Gastrocnemius medialis (tissue), 4 donors: ENCODE measurements around the gene IL12RB1. TPM values are rescaled to one million over a fixed set of nuclear protein-coding genes. Genes with fewer than 3 reads are reported as not detected.

Experiments
- ATAC-seq, 2 donors: fragments of 150-250 bp; one replicate each; pipeline ENCODE4 v1.9.1; 2016
- DNase-seq, 2 donors: peaks; one replicate each; pipeline ENCODE4 v3.0.0-alpha.2; 2019
- H3K27ac ChIP-seq, 4 donors: fragments of 200-600 bp; sonication (generic); 1 replicate in 1 of 4; 2 replicates in 3 of 4; pipeline ENCODE4 v1.5.1; 2016 to 2018; ENCODE audit warnings: mild to moderate bottlenecking in 2 of 4, moderate library complexity in 1 of 4
- H3K27me3 ChIP-seq, 3 donors: fragments of 200-600 bp; sonication (generic) in 2 of 3; 1 replicate in 1 of 3; 2 replicates in 2 of 3; pipeline versions ENCODE4 v1.5.1 to v1.6.0; 2016 to 2019; ENCODE audit warnings: mild to moderate bottlenecking in 1 of 3, moderate library complexity in 1 of 3
- H3K36me3 ChIP-seq, 2 donors: fragments of 200-600 bp; sonication (generic) in 1 of 2; one replicate each; pipeline ENCODE4 v1.5.1; 2017 to 2018
- H3K4me1 ChIP-seq, 2 donors: fragments of 200-600 bp; sonication (generic) in 1 of 2; one replicate each; pipeline ENCODE4 v1.5.1; 2016 to 2017; ENCODE audit warnings: mild to moderate bottlenecking in 2 of 2
- H3K4me3 ChIP-seq, 4 donors: fragments of 200-600 bp; sonication (generic) in 3 of 4; 1 replicate in 1 of 4; 2 replicates in 3 of 4; pipeline ENCODE4 v1.5.1; 2016 to 2019; ENCODE audit warnings: mild to moderate bottlenecking in 2 of 4
- H3K9me3 ChIP-seq, 3 donors: fragments of 200-600 bp; sonication (generic) in 2 of 3; 1 replicate in 1 of 3; 2 replicates in 2 of 3; pipeline ENCODE4 v1.5.1; 2016 to 2019
- POLR2A ChIP-seq, 2 donors: fragments of 450-650 bp; IDR thresholded peaks; one replicate each; pipeline ENCODE4 v1.6.1; 2017; ENCODE audit warnings: antibody characterized with exemption in 2 of 2, mild to moderate bottlenecking in 2 of 2, moderate library complexity in 2 of 2
- in situ Hi-C, 4 donors: fragments of 200-750 bp; cut with MboI; loops; one replicate each; pipeline versions ENCODE4 v1.15.0 to v1.8.0; 2017; ENCODE audit warnings: low sequenced_read_pairs in 4 of 4
- intact Hi-C: fragments of 100-400 bp; cut with DNase I; formaldehyde crosslinking; loops from one replicate; pipeline ENCODE4 v1.15.1; 2023; ENCODE audit warnings: low total_unique reads
- total RNA-seq, 4 donors: library from RNA; depleted of rRNA; stranded (reverse); fragments of >200 nt; gene quantifications; one replicate each; pipeline versions ENCODE4 v1.1.0 to v1.2.3, GENCODE V29; 2016
- TF ChIP-seq, protein P1 (sequence below), 5 experiments: fragments of 450-650 bp in 3 of 5; fragments of 200-600 bp in 2 of 5; sonication (generic) in 2 of 5; IDR thresholded peaks in 4 of 5; conservative IDR thresholded peaks in 1 of 5; 1 replicate in 4 of 5; 2 replicates in 1 of 5; pipeline ENCODE4 v1.5.1; 2016 to 2019; ENCODE audit warnings: antibody characterized with exemption in 5 of 5, mild to moderate bottlenecking in 3 of 5, moderate library complexity in 3 of 5

Gene IL12RB1
- total RNA-seq, 4 donors from 2014 or later, result 0.16 to 0.20 TPM; not detected in 2

DNA sequence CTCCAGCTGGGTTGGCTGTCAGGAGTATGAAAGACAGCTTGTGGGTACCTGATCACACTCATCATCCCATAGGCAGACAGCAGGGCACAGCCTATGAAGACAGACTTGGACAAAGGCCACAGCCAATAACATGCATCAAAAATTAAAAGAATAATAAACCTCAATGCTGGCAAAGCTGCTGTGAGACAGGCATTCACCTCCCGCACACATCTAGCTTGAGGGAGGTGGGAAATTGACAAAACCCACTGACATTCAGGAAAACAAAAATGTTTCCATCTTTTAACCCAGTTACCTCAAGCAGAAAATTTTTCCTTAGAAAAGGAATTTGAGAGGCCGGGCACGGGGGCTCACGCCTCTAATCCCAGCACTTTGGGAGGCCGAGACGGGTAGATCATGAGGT is 14.4 kb downstream of the IL12RB1 start:
- TF ChIP-seq, protein P1, sequence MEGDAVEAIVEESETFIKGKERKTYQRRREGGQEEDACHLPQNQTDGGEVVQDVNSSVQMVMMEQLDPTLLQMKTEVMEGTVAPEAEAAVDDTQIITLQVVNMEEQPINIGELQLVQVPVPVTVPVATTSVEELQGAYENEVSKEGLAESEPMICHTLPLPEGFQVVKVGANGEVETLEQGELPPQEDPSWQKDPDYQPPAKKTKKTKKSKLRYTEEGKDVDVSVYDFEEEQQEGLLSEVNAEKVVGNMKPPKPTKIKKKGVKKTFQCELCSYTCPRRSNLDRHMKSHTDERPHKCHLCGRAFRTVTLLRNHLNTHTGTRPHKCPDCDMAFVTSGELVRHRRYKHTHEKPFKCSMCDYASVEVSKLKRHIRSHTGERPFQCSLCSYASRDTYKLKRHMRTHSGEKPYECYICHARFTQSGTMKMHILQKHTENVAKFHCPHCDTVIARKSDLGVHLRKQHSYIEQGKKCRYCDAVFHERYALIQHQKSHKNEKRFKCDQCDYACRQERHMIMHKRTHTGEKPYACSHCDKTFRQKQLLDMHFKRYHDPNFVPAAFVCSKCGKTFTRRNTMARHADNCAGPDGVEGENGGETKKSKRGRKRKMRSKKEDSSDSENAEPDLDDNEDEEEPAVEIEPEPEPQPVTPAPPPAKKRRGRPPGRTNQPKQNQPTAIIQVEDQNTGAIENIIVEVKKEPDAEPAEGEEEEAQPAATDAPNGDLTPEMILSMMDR (IDR thresholded peaks at IDR 0.05 in 4 of 5, conservative IDR thresholded peaks at IDR 0.05 in 1 of 5), result no peak
- no peak for TF ChIP-seq POLR2A (IDR thresholded peaks at IDR 0.05)
- H3K4me3 ChIP-seq, result no peak overlapping the region
- H3K4me1 ChIP-seq, result no peaks in the 10 kb centered on the region
- no peaks in the 10 kb centered on the region for H3K9me3 ChIP-seq
- no peak overlapping the region for H3K27ac ChIP-seq
- H3K27me3 ChIP-seq, result peaks cover 3 to 10% (median 5%) of the 10 kb centered on the region in 3 donors
- ATAC-seq (no peak), DNase-seq (no peak)
- no peaks in the 10 kb centered on the region for H3K36me3 ChIP-seq
- in situ Hi-C loops, result loop anchor here in 2 of 4 donors (25.0 kb wide), 1 partner anchor 135 kb away; the partner anchor contains the start of gene CCDC124 (in 2 of the 2)
- intact Hi-C loops, result no loop called here

DNA sequence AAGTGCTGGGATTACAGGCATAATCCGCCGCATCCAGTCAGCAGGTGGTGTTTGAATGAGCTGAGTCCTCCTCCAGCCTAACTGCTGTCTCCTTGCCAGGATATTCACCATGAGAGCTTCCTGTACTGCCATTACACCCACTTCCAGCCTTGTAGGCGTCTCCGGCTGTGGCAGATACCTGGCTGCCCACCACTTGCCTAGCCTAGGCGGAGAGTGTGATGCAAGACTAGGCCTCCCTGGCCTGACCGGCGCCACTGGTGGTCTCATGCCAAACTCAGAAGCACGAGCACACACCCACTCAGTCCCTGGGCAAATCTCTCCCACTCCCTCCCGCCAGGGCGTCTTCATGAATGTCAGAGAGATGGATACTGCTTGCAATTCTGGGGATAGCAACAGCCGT is 16.6 kb downstream of the IL12RB1 start:
- Histone ChIP-seq H3K4me1 (no peaks in the 10 kb centered on the region), H3K27me3 (peaks cover 3 to 10% (median 5%) of the 10 kb centered on the region in 3 donors), H3K4me3 (no peak overlapping the region), H3K27ac (no peak overlapping the region), H3K9me3 (no peaks in the 10 kb centered on the region), H3K36me3 (no peaks in the 10 kb centered on the region)
- no peak for DNase-seq
- no peak for TF ChIP-seq POLR2A (IDR thresholded peaks at IDR 0.05)
- intact Hi-C loops, result no loop called here
- in situ Hi-C loops, result loop anchor here in 2 of 4 donors (25.0 kb wide), 1 partner anchor 133 kb away; the partner anchor contains the start of gene CCDC124 (in 2 of the 2)
- no peak for ATAC-seq

DNA sequence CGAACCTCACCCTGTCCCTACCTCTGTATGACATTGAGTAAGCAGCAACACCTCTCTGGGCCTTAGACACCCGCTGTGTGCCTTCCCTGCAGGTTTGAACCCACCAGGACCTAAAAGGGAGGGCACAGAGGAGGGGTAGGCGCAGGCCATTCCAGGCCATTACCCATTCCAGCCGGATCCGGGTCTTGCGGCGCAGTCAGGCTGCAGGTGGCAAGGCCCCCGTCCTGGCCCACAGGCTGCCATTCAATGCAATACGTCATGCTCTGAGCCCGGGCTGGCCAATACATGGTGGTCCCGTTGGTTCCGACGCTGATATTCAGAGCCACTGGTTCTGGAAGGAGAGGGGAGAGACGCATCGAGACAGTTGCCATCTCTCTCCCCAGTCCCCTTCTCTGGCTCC is 17.4 kb downstream of the IL12RB1 start:
- Histone ChIP-seq H3K27me3 (peaks cover 3 to 10% (median 5%) of the 10 kb centered on the region in 3 donors), H3K27ac (no peak overlapping the region), H3K9me3 (no peaks in the 10 kb centered on the region), H3K4me3 (no peak overlapping the region), H3K36me3 (no peaks in the 10 kb centered on the region), H3K4me1 (no peaks in the 10 kb centered on the region)
- TF ChIP-seq, protein P1 (IDR thresholded peaks at IDR 0.05 in 4 of 5, conservative IDR thresholded peaks at IDR 0.05 in 1 of 5), result no peak
- no peak for TF ChIP-seq POLR2A (IDR thresholded peaks at IDR 0.05)
- DNase-seq, result no peak
- intact Hi-C loops (no loop called here), in situ Hi-C loops (loop anchor here in 3 of 4 donors (5.0 to 25.0 kb wide), 2 partner anchors 132 kb away; partner anchors contain the start of gene CCDC124 (in 2 of the 3))
- ATAC-seq, result no peak

DNA sequence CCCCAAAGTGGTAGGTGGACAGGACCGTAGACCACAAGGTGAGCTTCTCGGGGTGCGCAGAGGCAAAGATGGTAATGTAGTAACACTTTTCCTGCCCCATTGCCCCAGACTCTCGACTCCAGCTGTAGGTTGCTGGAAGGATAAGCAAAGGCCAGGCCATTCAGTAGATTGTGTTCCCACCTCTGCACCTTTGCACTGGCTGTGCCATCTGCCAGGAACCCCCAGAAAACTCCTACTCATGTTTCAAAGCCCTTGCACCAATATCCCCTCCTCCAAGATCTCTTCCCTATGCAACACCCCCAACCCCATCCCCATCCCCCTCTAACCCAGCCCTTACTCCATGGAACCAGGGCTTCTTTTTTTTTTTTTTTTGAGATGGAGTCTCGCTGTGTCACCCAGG is 18.3 kb downstream of the IL12RB1 start:
- in situ Hi-C loops, result loop anchor here in 3 of 4 donors (5.0 to 25.0 kb wide), 2 partner anchors 131 kb away; partner anchors contain the start of gene CCDC124 (in 2 of the 3)

DNA sequence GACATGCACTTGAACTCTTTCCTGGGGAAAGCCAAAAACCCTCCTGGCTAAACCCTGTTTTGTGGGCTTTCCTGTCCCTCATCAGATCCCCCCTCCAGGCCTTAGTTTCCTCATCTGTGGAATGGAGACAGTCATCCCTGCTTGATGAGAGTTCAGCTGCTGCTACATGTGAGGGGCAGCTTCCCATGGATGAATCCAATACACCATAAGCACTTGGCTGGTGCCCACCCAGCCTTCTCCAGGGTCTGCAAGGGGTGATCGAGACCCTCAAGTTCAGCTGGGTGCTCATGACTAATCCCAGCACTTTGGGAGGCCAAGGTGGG is 21.6 kb downstream of the IL12RB1 start:
- no peak for ATAC-seq
- H3K4me3 ChIP-seq, result no peak overlapping the region
- H3K36me3 ChIP-seq, result no peaks in the 10 kb centered on the region
- in situ Hi-C loops (loop anchor here in 3 of 4 donors (5.0 to 25.0 kb wide), 2 partner anchors 128 kb away; partner anchors contain the start of gene CCDC124 (in 2 of the 3)), intact Hi-C loops (no loop called here)
- no peaks in the 10 kb centered on the region for H3K4me1 ChIP-seq
- H3K27me3 ChIP-seq, result no peaks in the 10 kb centered on the region
- no peaks in the 10 kb centered on the region for H3K9me3 ChIP-seq
- DNase-seq, result no peak
- no peak overlapping the region for H3K27ac ChIP-seq
- TF ChIP-seq, protein P1 (IDR thresholded peaks at IDR 0.05 in 4 of 5, conservative IDR thresholded peaks at IDR 0.05 in 1 of 5), result no peak
- TF ChIP-seq POLR2A (IDR thresholded peaks at IDR 0.05), result no peak

More for the DNA sequence above, 18.3 kb downstream of the IL12RB1 start:
- no peak for DNase-seq
- H3K36me3 ChIP-seq, result no peaks in the 10 kb centered on the region
- H3K4me3 ChIP-seq, result no peak overlapping the region
- H3K27me3 ChIP-seq, result peaks cover 3 to 10% (median 5%) of the 10 kb centered on the region in 3 donors
- ATAC-seq, result no peak
- no peaks in the 10 kb centered on the region for H3K9me3 ChIP-seq
- no peak overlapping the region for H3K27ac ChIP-seq
- intact Hi-C loops, result no loop called here
- no peaks in the 10 kb centered on the region for H3K4me1 ChIP-seq
- TF ChIP-seq, protein P1 (IDR thresholded peaks at IDR 0.05 in 4 of 5, conservative IDR thresholded peaks at IDR 0.05 in 1 of 5), result no peak
- no peak for TF ChIP-seq POLR2A (IDR thresholded peaks at IDR 0.05)
